Stimulated activated CD4-positive, alpha-beta T cell treated with anti-CD3 and anti-CD28 coated beads, Interleukin-2, amount 100 ng/mL, for 4 hours (primary cell): ENCODE data around the gene CCDC93.

Experiments used
- DNase-seq: peaks from one replicate; pipeline ENCODE4 v3.0.0-alpha.2; 2020; ENCODE audit warnings: low read depth

CCDC93 gene

GRCh38 chr2:117917223-117917917 lies 96.5 kb downstream of the CCDC93 start:
- no peak for DNase-seq

GRCh38 chr2:117902933-117903332 lies 110.9 kb downstream of the CCDC93 start:
- no peak for DNase-seq

- DNase-seq = no peak
Observed at GRCh38 chr2:117888897-117889296, 125.0 kb downstream of the CCDC93 start.

- no peak for DNase-seq
Observed at GRCh38 chr2:117885308-117885707, 128.6 kb downstream of the CCDC93 start.

GRCh38 chr2:117879003-117879402 lies 134.9 kb downstream of the CCDC93 start:
- DNase-seq = no peak

- no peak for DNase-seq
Observed at GRCh38 chr2:117875786-117876185, 138.1 kb downstream of the CCDC93 start.
